IMR-90 (cell line): Measurements from ENCODE around the gene PAX5. TPM values are rescaled to one million over a fixed set of nuclear protein-coding genes. Genes with fewer than 3 reads are reported as not detected.

Experiments used
- ATAC-seq: fragments of 200-7000 bp; cut with Tn5 transposase; 2 replicates; pipeline ENCODE4 v1.9.1; 2020; ENCODE audit warnings: low read depth, mild to moderate bottlenecking, moderate library complexity
- BruUV-seq: library from RNA; stranded (reverse); fragments of 400-500 nt; replicated peaks from 2 replicates; lab custom pipeline; 2021; lab: Mats Ljungman, UMichigan
- CTCF ChIA-PET: fragments of 300-600 bp; formaldehyde crosslinking; extraction: SDS; loops from one replicate; lab custom pipeline; 2021; ENCODE audit warnings: antibody characterized with exemption; lab: Yijun Ruan, JAX
- POLR2A ChIA-PET: fragments of 300-600 bp; sonication (Branson Sonifier 250); formaldehyde crosslinking; loops from one replicate; lab custom pipeline; 2022; ENCODE audit warnings: antibody characterized with exemption; ENCODE audit not compliant: unreplicated experiment; lab: Charles Lee
- DNase-seq: peaks from one replicate; pipeline ENCODE4 v3.0.0; 2013
- H2AFZ ChIP-seq: replicated peaks from 2 replicates; pipeline ENCODE3; 2013; ENCODE audit warnings: low read length, mild to moderate bottlenecking; ENCODE audit not compliant: poor library complexity
- H2AK5ac ChIP-seq: 2 replicates; pipeline ENCODE4 v1.6.1; 2013; ENCODE audit warnings: low read depth, low read length, inconsistent platforms
- H2AK9ac ChIP-seq: replicated peaks from 2 replicates; pipeline ENCODE3; 2013; ENCODE audit warnings: mild to moderate bottlenecking, low read depth, low read length, moderate library complexity; ENCODE audit not compliant: poor library complexity
- H2BK120ac ChIP-seq: 2 replicates; pipeline ENCODE4 v1.6.1; 2013; ENCODE audit warnings: low read depth, low read length, inconsistent platforms
- H2BK15ac ChIP-seq: 3 replicates; pipeline ENCODE4 v1.6.1; 2013; ENCODE audit warnings: low read depth, low read length, inconsistent platforms
- H2BK20ac ChIP-seq: 2 replicates; pipeline ENCODE4 v1.6.1; 2013; ENCODE audit warnings: low read depth, mild to moderate bottlenecking, inconsistent platforms, low read length, moderate library complexity
- H2BK5ac ChIP-seq: 2 replicates; pipeline ENCODE4 v1.6.1; 2013; ENCODE audit warnings: mild to moderate bottlenecking, low read depth, low read length, inconsistent platforms; ENCODE audit not compliant: poor library complexity, severe bottlenecking
- H3K14ac ChIP-seq: replicated peaks from 2 replicates; pipeline ENCODE4 v1.6.1; 2013; ENCODE audit warnings: low read depth, low read length, inconsistent platforms
- H3K18ac ChIP-seq: 2 replicates; pipeline ENCODE4 v1.6.1; 2013; ENCODE audit warnings: low read depth, low read length, control low read depth
- H3K23ac ChIP-seq: 2 replicates; pipeline ENCODE4 v1.6.1; 2013; ENCODE audit warnings: low read depth, low read length, inconsistent platforms
- H3K27ac ChIP-seq: 2 replicates; pipeline ENCODE4 v1.5.1; 2013; ENCODE audit warnings: mild to moderate bottlenecking, control low read depth, low read length; ENCODE audit not compliant: insufficient read depth
- H3K27me3 ChIP-seq: 2 replicates; pipeline ENCODE4 v1.6.1; 2013; ENCODE audit warnings: low read length; ENCODE audit not compliant: control insufficient read depth, insufficient read depth
- H3K36me3 ChIP-seq: 2 replicates; pipeline ENCODE4 v1.6.1; 2013; ENCODE audit warnings: low read length, mixed read lengths; ENCODE audit not compliant: control insufficient read depth, insufficient read depth
- H3K4ac ChIP-seq: 2 replicates; pipeline ENCODE4 v1.6.1; 2013; ENCODE audit warnings: low read depth, low read length, inconsistent platforms
- H3K4me1 ChIP-seq: 2 replicates; pipeline ENCODE4 v1.6.1; 2013; ENCODE audit warnings: low read length, mixed read lengths; ENCODE audit not compliant: control insufficient read depth, insufficient read depth
- H3K4me2 ChIP-seq: 2 replicates; pipeline ENCODE4 v1.6.1; 2013; ENCODE audit warnings: low read depth, mild to moderate bottlenecking, control low read depth, low read length, moderate library complexity
- H3K4me3 ChIP-seq: 2 replicates; pipeline ENCODE4 v1.5.1; 2013; ENCODE audit warnings: low read depth, mild to moderate bottlenecking, control low read depth, low read length, moderate library complexity; ENCODE audit not compliant: insufficient read depth
- H3K56ac ChIP-seq: 2 replicates; pipeline ENCODE4 v1.6.1; 2013; ENCODE audit warnings: low read length, inconsistent platforms; ENCODE audit not compliant: insufficient read depth; ENCODE audit errors: extremely low read depth
- H3K79me1 ChIP-seq, 2 experiments: 2 replicates each; pipeline ENCODE4 v1.6.1; 2013; ENCODE audit warnings: low read length in 2 of 2, inconsistent platforms in 1 of 2, low read depth in 1 of 2
- H3K9ac ChIP-seq: 2 replicates; pipeline ENCODE4 v1.6.1; 2013; ENCODE audit warnings: low read depth, low read length, control low read depth
- H3K9me1 ChIP-seq: 2 replicates; pipeline ENCODE4 v1.6.1; 2013; ENCODE audit warnings: low read length, inconsistent platforms; ENCODE audit not compliant: insufficient read depth
- H3K9me3 ChIP-seq: 2 replicates; pipeline ENCODE4 v1.6.1; 2013; ENCODE audit warnings: low read length; ENCODE audit not compliant: control insufficient read depth, insufficient read depth
- H4K20me1 ChIP-seq: 2 replicates; pipeline ENCODE4 v1.6.1; 2013; ENCODE audit warnings: low read length, inconsistent platforms; ENCODE audit not compliant: insufficient read depth
- H4K5ac ChIP-seq: 2 replicates; pipeline ENCODE4 v1.6.1; 2013; ENCODE audit warnings: mild to moderate bottlenecking, low read depth, low read length, control low read depth
- H4K8ac ChIP-seq, 2 experiments: 2 replicates each; pipeline ENCODE4 v1.6.1; 2013; ENCODE audit warnings: low read depth in 2 of 2, low read length in 2 of 2, control low read depth in 1 of 2, inconsistent platforms in 1 of 2
- H4K91ac ChIP-seq: 2 replicates; pipeline ENCODE4 v1.6.1; 2013; ENCODE audit warnings: low read depth, low read length, inconsistent platforms; ENCODE audit not compliant: insufficient read depth
- BHLHE40 ChIP-seq: fragments of 150-350 bp; IDR thresholded peaks from 2 replicates; pipeline ENCODE4 v1.6.1; 2016; ENCODE audit warnings: mild to moderate bottlenecking, low read depth, low read length
- CEBPB ChIP-seq: IDR thresholded peaks from 2 replicates; pipeline ENCODE4 v1.6.1; 2012; ENCODE audit warnings: low read depth, low read length, improper control_type of control experiment
- CHD1 ChIP-seq: IDR thresholded peaks from 2 replicates; pipeline ENCODE4 v1.6.1; 2012; ENCODE audit warnings: low read depth, low read length, improper control_type of control experiment
- CTCF ChIP-seq: conservative IDR thresholded peaks from 2 replicates; pipeline ENCODE4 v1.5.1; 2012; ENCODE audit warnings: mild to moderate bottlenecking, low read depth, low read length, improper control_type of control experiment
- ELK1 ChIP-seq: fragments of 150-350 bp; IDR thresholded peaks from 2 replicates; pipeline ENCODE4 v1.6.1; 2016; ENCODE audit warnings: low read depth, mild to moderate bottlenecking, low read length, moderate library complexity, borderline replicate concordance
- FOS ChIP-seq: fragments of 150-350 bp; IDR thresholded peaks from 2 replicates; pipeline ENCODE4 v1.6.1; 2016; ENCODE audit warnings: low read depth, low read length
- MAFK ChIP-seq: IDR thresholded peaks from 2 replicates; pipeline ENCODE4 v1.6.1; 2012; ENCODE audit warnings: low read depth, low read length, improper control_type of control experiment
- MAZ ChIP-seq: IDR thresholded peaks from 2 replicates; pipeline ENCODE4 v1.6.1; 2012; ENCODE audit warnings: low read depth, mild to moderate bottlenecking, low read length, improper control_type of control experiment, moderate library complexity, borderline replicate concordance
- MXI1 ChIP-seq: IDR thresholded peaks from 2 replicates; pipeline ENCODE4 v1.6.1; 2012; ENCODE audit warnings: low read depth, mild to moderate bottlenecking, low read length, moderate library complexity, borderline replicate concordance
- NFE2L2 ChIP-seq: fragments of 150-350 bp; IDR thresholded peaks from 2 replicates; pipeline ENCODE4 v1.6.1; 2016; ENCODE audit warnings: low read depth, mild to moderate bottlenecking, low read length
- POLR2A ChIP-seq: IDR thresholded peaks from 2 replicates; pipeline ENCODE4 v1.6.1; 2012; ENCODE audit warnings: mild to moderate bottlenecking, low read depth, low read length
- RAD21 ChIP-seq: IDR thresholded peaks from 2 replicates; pipeline ENCODE4 v1.6.1; 2012; ENCODE audit warnings: low read length, improper control_type of control experiment
- RCOR1 ChIP-seq: IDR thresholded peaks from 2 replicates; pipeline ENCODE4 v1.6.1; 2012; ENCODE audit warnings: mild to moderate bottlenecking, low read length, improper control_type of control experiment; ENCODE audit not compliant: insufficient replicate concordance
- RFX5 ChIP-seq: IDR thresholded peaks from 2 replicates; pipeline ENCODE4 v1.8.0; 2012; ENCODE audit warnings: low read depth, mild to moderate bottlenecking, low read length, moderate library complexity
- SMC3 ChIP-seq: fragments of 150-350 bp; IDR thresholded peaks from 2 replicates; pipeline ENCODE4 v1.6.1; 2016; ENCODE audit warnings: low read depth, mild to moderate bottlenecking, antibody characterized with exemption, low read length, moderate library complexity
- USF2 ChIP-seq: fragments of 150-350 bp; IDR thresholded peaks from 2 replicates; pipeline ENCODE4 v1.6.1; 2017; ENCODE audit warnings: mild to moderate bottlenecking, antibody characterized with exemption, low read length, low read depth
- WGBS, 2 experiments: methylation state at CpG; one replicate each; pipeline versions ENCODE4 v1.1.5 to v1.1.7; 2013; ENCODE audit warnings: missing lambda C conversion rate in 2 of 2; ENCODE audit not compliant: insufficient read length in 1 of 2; ENCODE audit errors: extremely low coverage in 2 of 2; 5-methylcytosine and 5-hydroxymethylcytosine counted together
- dilution Hi-C: fragments of 300-500 bp; cut with HindIII; formaldehyde crosslinking; loops from one replicate; pipeline ENCODE4 v1.14.3; 2018; ENCODE audit warnings: low sequenced_read_pairs; ENCODE audit not compliant: unreplicated experiment
- in situ Hi-C: fragments of 300-500 bp; cut with MboI; formaldehyde crosslinking; loops from 3 replicates; pipeline ENCODE4 v1.14.3; 2019; ENCODE audit warnings: low sequenced_read_pairs, inconsistent platforms, mixed read lengths
- intact Hi-C: fragments of 100-400 bp; cut with micrococcal nuclease; formaldehyde crosslinking; loops from 2 replicates; pipeline ENCODE4 v1.10.0; 2022
- polyA plus RNA-seq, 3 experiments: library from polyadenylated mRNA; depleted of rRNA; stranded (reverse); fragments of >200 nt; gene quantifications; 2 replicates each; pipeline ENCODE4 v1.2.3, GENCODE V29; 2012; ENCODE audit warnings: low replicate concordance in 1 of 3
- total RNA-seq: library from RNA; depleted of rRNA; stranded (reverse); fragments of >200 nt; gene quantifications from 2 replicates; pipeline ENCODE4 v1.2.3, GENCODE V29; 2012

Gene PAX5
- total and polyA plus RNA-seq, 2 of the 4 experiments (the other 2 are of a cell fraction) = not detected

GRCh38 chr9:36898431-36899020 is 135.5 kb downstream of the PAX5 start:
- dilution Hi-C loops (no loop called here), intact Hi-C loops (no loop called here), in situ Hi-C loops (no loop called here)
- ChIA-PET CTCF (no interaction called here), POLR2A (no interaction called here)
- BruUV-seq = no TSS peak
- Histone ChIP-seq H2AK9ac (no peak overlapping the region), H3K9ac (no peak overlapping the region), H3K56ac (no peak overlapping the region), H2BK15ac (no peak overlapping the region), H3K9me1 (no peaks in the 10 kb centered on the region), H3K27me3 (peaks cover 46% of the 10 kb centered on the region), H3K4ac (no peak overlapping the region), H3K18ac (no peak overlapping the region), H3K23ac (no peak overlapping the region), H4K91ac (no peak overlapping the region), H2BK120ac (no peak overlapping the region), H2BK5ac (no peak overlapping the region), H3K79me1 (no peaks in the 10 kb centered on the region), H2AK5ac (no peak overlapping the region), H4K20me1 (no peaks in the 10 kb centered on the region), H3K4me3 (no peak overlapping the region), H3K9me3 (no peaks in the 10 kb centered on the region), H3K27ac (no peak overlapping the region), H4K5ac (no peak overlapping the region), H2AFZ (no peak overlapping the region), H3K4me1 (no peaks in the 10 kb centered on the region), H4K8ac (no peak overlapping the region), H3K4me2 (no peak overlapping the region), H3K36me3 (no peaks in the 10 kb centered on the region), H3K14ac (no peak overlapping the region), H2BK20ac (no peak overlapping the region)
- no peak for DNase-seq
- no peak for ATAC-seq
- WGBS, 2 experiments = 54% methylated on average over 9 of the region's 18 CpGs; no CpG with 5 or more reads in 1 of the 2 experiments
- no peak for TF ChIP-seq MAFK
- no peak for TF ChIP-seq MXI1
- no peak for TF ChIP-seq SMC3
- no peak for TF ChIP-seq POLR2A
- no peak for TF ChIP-seq RCOR1
- no peak for TF ChIP-seq MAZ
- no peak for TF ChIP-seq RAD21
- TF ChIP-seq FOS = no peak
- TF ChIP-seq BHLHE40 = no peak
- no peak for TF ChIP-seq CTCF
- no peak for TF ChIP-seq RFX5
- no peak for TF ChIP-seq USF2
- TF ChIP-seq CEBPB = no peak
- TF ChIP-seq ELK1 = no peak
- TF ChIP-seq NFE2L2 = no peak
- no peak for TF ChIP-seq CHD1
